ENCODE data around the gene OTUD7B. TPM values are rescaled to one million over a fixed set of nuclear protein-coding genes. Genes with fewer than 3 reads are reported as not detected.

Gene OTUD7B
- total and polyA plus RNA-seq, 9 of the 15 experiments (the other 6 are each of a cell fraction or from before 2014, with no cell fraction given), result 0.96 to 18.8 (median 7.4) TPM

DNA sequence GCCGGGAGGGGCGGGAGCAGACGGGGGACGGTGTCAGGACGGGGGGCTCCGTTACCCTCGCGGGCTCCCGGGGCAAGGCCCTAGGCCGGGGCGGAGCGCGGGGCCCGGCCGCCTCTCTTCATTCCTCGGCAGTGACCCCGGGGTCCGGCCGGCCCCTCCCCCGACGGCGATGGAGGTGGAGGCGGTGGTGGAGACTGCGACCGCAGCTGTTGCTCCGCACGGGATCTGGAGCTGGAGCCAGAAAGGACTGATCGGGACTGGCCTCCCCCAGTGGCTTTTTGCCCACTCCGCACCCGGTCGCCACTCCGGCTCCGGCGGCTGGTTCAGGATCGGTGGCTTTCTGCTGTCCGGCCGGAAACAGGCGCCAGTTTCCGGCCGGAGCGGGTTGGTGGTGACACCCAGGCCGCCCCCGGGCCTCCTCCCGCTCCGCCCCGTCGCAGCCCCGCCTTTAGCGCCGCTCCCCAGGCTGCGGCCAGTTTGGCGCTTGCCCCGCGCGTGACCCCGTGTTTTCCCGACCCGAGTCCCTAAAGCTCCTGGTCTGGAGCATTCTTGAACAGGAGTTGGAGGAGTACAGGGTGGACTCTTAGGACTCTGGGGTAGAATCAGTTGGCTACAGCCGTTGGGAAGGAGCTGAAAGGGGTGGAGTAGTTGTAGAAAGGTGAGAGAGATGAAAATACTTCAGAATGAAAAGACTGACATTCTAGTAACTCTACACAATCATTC lies at the start of gene OTUD7B (continued):
- TF ChIP-seq, protein P1, sequence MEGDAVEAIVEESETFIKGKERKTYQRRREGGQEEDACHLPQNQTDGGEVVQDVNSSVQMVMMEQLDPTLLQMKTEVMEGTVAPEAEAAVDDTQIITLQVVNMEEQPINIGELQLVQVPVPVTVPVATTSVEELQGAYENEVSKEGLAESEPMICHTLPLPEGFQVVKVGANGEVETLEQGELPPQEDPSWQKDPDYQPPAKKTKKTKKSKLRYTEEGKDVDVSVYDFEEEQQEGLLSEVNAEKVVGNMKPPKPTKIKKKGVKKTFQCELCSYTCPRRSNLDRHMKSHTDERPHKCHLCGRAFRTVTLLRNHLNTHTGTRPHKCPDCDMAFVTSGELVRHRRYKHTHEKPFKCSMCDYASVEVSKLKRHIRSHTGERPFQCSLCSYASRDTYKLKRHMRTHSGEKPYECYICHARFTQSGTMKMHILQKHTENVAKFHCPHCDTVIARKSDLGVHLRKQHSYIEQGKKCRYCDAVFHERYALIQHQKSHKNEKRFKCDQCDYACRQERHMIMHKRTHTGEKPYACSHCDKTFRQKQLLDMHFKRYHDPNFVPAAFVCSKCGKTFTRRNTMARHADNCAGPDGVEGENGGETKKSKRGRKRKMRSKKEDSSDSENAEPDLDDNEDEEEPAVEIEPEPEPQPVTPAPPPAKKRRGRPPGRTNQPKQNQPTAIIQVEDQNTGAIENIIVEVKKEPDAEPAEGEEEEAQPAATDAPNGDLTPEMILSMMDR (IDR thresholded peaks at IDR 0.05 in 2 of 3, conservative IDR thresholded peaks at IDR 0.05 in 1 of 3; ENCODE audit: insufficient read depth in 2 of 3, low read depth in 1 of 3, low read length in 3 of 3), result no peak; a peak in 2 of 6 replicates
- TF ChIP-seq NR1H2 (CRISPR knock-in tag; IDR thresholded peaks at IDR 0.05) (peak; percentile 71; the same call in 1 of the 2 replicates), TAF7 (tag; IDR thresholded peaks at IDR 0.05) (no peak), RFX7 (CRISPR knock-in tag; IDR thresholded peaks at IDR 0.05) (no peak), ZNF79 (CRISPR knock-in tag; IDR thresholded peaks at IDR 0.05; ENCODE audit: low read depth) (no peak), FOXJ3 (CRISPR knock-in tag; IDR thresholded peaks at IDR 0.05) (no peak), ZNF274 (IDR thresholded peaks at IDR 0.05; ENCODE audit: borderline replicate concordance, low read depth, low read length) (no peak), HMG20A (CRISPR knock-in tag; conservative IDR thresholded peaks at IDR 0.05) (no peak), STAT5A (IDR thresholded peaks at IDR 0.05; ENCODE audit: borderline replicate concordance, low read length) (0 out of 2 replicates have a peak, but pooled peaks have one; percentile 17), ASH1L (IDR thresholded peaks at IDR 0.05; ENCODE audit: borderline replicate concordance, low read depth, partially characterized antibody) (no peak), L3MBTL2 (IDR thresholded peaks at IDR 0.05) (peak; percentile 53; the same call in 1 of the 2 replicates), ELK1 (CRISPR knock-in tag; IDR thresholded peaks at IDR 0.05) (no peak), ZNF175 (CRISPR knock-in tag; IDR thresholded peaks at IDR 0.05; ENCODE audit: low read depth) (no peak), HNRNPK (IDR thresholded peaks at IDR 0.05; ENCODE audit: low read depth, low read length, poor library complexity, severe bottlenecking) (peak; percentile 33), PTRF (tag; IDR thresholded peaks at IDR 0.05) (no peak), ZNF695 (CRISPR knock-in tag; IDR thresholded peaks at IDR 0.05) (no peak), ZFP1 (CRISPR knock-in tag; IDR thresholded peaks at IDR 0.05) (no peak)
- TF ChIP-seq, protein P2, sequence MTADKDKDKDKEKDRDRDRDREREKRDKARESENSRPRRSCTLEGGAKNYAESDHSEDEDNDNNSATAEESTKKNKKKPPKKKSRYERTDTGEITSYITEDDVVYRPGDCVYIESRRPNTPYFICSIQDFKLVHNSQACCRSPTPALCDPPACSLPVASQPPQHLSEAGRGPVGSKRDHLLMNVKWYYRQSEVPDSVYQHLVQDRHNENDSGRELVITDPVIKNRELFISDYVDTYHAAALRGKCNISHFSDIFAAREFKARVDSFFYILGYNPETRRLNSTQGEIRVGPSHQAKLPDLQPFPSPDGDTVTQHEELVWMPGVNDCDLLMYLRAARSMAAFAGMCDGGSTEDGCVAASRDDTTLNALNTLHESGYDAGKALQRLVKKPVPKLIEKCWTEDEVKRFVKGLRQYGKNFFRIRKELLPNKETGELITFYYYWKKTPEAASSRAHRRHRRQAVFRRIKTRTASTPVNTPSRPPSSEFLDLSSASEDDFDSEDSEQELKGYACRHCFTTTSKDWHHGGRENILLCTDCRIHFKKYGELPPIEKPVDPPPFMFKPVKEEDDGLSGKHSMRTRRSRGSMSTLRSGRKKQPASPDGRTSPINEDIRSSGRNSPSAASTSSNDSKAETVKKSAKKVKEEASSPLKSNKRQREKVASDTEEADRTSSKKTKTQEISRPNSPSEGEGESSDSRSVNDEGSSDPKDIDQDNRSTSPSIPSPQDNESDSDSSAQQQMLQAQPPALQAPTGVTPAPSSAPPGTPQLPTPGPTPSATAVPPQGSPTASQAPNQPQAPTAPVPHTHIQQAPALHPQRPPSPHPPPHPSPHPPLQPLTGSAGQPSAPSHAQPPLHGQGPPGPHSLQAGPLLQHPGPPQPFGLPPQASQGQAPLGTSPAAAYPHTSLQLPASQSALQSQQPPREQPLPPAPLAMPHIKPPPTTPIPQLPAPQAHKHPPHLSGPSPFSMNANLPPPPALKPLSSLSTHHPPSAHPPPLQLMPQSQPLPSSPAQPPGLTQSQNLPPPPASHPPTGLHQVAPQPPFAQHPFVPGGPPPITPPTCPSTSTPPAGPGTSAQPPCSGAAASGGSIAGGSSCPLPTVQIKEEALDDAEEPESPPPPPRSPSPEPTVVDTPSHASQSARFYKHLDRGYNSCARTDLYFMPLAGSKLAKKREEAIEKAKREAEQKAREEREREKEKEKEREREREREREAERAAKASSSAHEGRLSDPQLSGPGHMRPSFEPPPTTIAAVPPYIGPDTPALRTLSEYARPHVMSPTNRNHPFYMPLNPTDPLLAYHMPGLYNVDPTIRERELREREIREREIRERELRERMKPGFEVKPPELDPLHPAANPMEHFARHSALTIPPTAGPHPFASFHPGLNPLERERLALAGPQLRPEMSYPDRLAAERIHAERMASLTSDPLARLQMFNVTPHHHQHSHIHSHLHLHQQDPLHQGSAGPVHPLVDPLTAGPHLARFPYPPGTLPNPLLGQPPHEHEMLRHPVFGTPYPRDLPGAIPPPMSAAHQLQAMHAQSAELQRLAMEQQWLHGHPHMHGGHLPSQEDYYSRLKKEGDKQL (CRISPR knock-in tag; IDR thresholded peaks at IDR 0.05; ENCODE audit: borderline replicate concordance), result no peak
- TF ChIP-seq, protein P3, sequence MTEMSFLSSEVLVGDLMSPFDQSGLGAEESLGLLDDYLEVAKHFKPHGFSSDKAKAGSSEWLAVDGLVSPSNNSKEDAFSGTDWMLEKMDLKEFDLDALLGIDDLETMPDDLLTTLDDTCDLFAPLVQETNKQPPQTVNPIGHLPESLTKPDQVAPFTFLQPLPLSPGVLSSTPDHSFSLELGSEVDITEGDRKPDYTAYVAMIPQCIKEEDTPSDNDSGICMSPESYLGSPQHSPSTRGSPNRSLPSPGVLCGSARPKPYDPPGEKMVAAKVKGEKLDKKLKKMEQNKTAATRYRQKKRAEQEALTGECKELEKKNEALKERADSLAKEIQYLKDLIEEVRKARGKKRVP (CRISPR knock-in tag; IDR thresholded peaks at IDR 0.05), result peak; percentile 8; the same call in 1 of the 2 replicates

Data from K562 (cell line).